Activated T-cell treated with anti-CD3 and anti-CD28 coated beads, Interleukin-2, amount 50 U/mL, for 4 hours (primary cell): ENCODE measurements around the gene MRPS30. TPM values are rescaled to one million over a fixed set of nuclear protein-coding genes. Genes with fewer than 3 reads are reported as not detected.
"Not testable (repeated sequence)": the region's sequence is repeated elsewhere in the genome, so short reads cannot be mapped to it uniquely, and the experiment has no call there.

Experiments used
- ATAC-seq, 2 donors: fragments of 200-7000 bp; cut with Tn5 transposase; one replicate each; pipeline ENCODE4 v1.10.0; 2021
- DNase-seq: peaks from one replicate; pipeline ENCODE4 v3.0.0-alpha.2; 2020
- H3K27me3 Mint-ChIP-seq: one replicate; pipeline ENCODE4 v1.8.0; 2021; ENCODE audit warnings: low read depth, mixed read lengths
- H3K36me3 Mint-ChIP-seq: one replicate; pipeline ENCODE4 v1.8.0; 2022; ENCODE audit warnings: mixed read lengths; ENCODE audit not compliant: insufficient read depth
- H3K4me1 Mint-ChIP-seq: one replicate; pipeline ENCODE4 v1.8.0; 2021; ENCODE audit warnings: low read depth, mixed read lengths
- H3K4me3 Mint-ChIP-seq: one replicate; pipeline ENCODE4 v1.8.0; 2021; ENCODE audit warnings: mild to moderate bottlenecking, moderate library complexity, mixed read lengths
- H3K9me3 Mint-ChIP-seq: one replicate; pipeline ENCODE4 v1.8.0; 2021; ENCODE audit warnings: mixed read lengths
- total RNA-seq, 3 donors: library from RNA; stranded (reverse); gene quantifications; one replicate each; pipeline ENCODE4 v1.2.1, GENCODE V29; 2021

Gene MRPS30
- 10 to 100 TPM; 72.6 to 85.8 (median 85.7) TPM for total RNA-seq

- peaks cover 25% of the 10 kb centered on the region for H3K4me1 Mint-ChIP-seq
- peaks cover 2% of the 10 kb centered on the region for H3K27me3 Mint-ChIP-seq
- ATAC-seq: peak; percentile 94 to 95
- peak; percentile 83 for DNase-seq
- H3K9me3 Mint-ChIP-seq: no peaks in the 10 kb centered on the region
- peaks cover 9% of the 10 kb centered on the region for H3K36me3 Mint-ChIP-seq
- peak within 1 kb of the TSS; percentile 97 for H3K4me3 Mint-ChIP-seq
Observed at GRCh38 chr5:44808435-44809214, at the start of gene MRPS30. MRPS30 (plus strand) TSS chr5:44808947; CDS start chr5:44808963, 16 bp downstream.

DNA sequence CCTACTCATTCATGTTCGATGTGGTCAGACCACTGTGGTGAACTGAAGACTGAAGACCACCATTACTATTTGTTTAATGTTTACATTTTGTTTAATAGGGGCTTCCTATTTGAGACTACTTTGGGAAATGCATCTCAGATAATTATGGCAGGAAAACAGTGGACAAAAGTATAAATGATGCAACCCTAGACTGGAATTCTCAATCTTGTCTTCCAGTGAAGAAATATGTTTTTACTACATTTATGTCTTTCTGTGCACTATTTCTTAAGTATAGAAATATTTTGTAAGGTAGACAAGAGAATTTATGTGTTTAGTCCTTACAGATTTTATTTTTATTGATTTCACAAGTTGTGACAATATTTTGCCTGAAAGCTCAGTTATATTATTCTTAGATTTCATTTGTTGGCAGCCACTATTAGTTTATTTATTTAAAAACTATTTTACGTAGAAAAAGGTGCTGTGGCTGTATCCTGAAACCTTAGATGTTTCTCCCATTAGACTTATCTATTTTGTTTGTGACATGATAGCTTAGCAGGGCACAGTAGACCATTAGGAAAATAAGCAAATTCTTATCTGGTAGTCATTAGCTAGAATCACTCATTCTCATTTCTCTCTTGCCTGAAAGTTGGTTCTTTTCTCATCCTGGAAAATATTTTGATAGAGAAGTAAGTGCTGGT, 39.4 kb upstream of the MRPS30 start:
- Mint-ChIP-seq H3K4me3 (no peak overlapping the region), H3K36me3 (no peaks in the 10 kb centered on the region), H3K27me3 (peaks cover 6% of the 10 kb centered on the region), H3K4me1 (no peaks in the 10 kb centered on the region), H3K9me3 (no peaks in the 10 kb centered on the region)
- DNase-seq: no peak
- ATAC-seq: no peak

GRCh38 chr5:44769877-44770209, 38.9 kb upstream of the MRPS30 start:
- H3K4me3 Mint-ChIP-seq: no peak overlapping the region
- H3K9me3 Mint-ChIP-seq: no peaks in the 10 kb centered on the region
- no peaks in the 10 kb centered on the region for H3K4me1 Mint-ChIP-seq
- ATAC-seq (no peak), DNase-seq (no peak)
- H3K36me3 Mint-ChIP-seq: no peaks in the 10 kb centered on the region
- H3K27me3 Mint-ChIP-seq: peaks cover 7% of the 10 kb centered on the region

- no peaks in the 10 kb centered on the region for H3K4me1 Mint-ChIP-seq
- no peak overlapping the region for H3K4me3 Mint-ChIP-seq
- ATAC-seq (no peak), DNase-seq (no peak)
- H3K36me3 Mint-ChIP-seq: no peaks in the 10 kb centered on the region
- H3K9me3 Mint-ChIP-seq: no peaks in the 10 kb centered on the region
- peaks cover 7% of the 10 kb centered on the region for H3K27me3 Mint-ChIP-seq
Observed at GRCh38 chr5:44770780-44771717, 37.7 kb upstream of the MRPS30 start.

GRCh38 chr5:44772397-44772796, 36.4 kb upstream of the MRPS30 start:
- not testable (repeated sequence) for H3K36me3 Mint-ChIP-seq, H3K27me3 Mint-ChIP-seq, H3K4me1 Mint-ChIP-seq, H3K4me3 Mint-ChIP-seq, DNase-seq, ATAC-seq, H3K9me3 Mint-ChIP-seq

DNA sequence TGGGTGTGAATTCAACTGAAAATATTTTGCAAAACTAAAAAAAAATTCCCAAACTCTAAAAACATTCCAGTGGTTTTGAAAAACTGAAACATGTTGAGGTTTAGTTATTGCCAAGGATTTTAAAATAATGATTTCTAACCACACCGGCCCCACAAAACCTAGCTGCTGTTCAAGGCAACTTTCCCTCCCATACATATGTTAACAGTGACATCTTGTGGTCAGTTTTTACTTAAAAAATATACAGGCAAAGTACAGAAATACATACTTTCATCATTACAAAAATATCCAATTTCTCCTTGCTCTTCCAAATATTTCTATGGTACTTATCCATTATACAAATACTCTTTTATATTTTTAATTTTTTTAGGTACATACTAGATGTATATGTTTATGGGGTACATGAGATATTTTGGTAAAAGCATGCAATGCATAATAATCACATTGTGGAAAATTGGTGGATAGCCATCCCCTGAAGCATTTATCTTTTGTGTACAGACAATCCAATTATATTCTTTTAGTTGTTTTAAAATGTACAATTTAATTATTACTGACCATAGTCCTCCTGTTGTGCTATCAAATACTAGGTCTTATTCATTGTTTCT, 34.4 kb upstream of the MRPS30 start:
- Mint-ChIP-seq H3K9me3 (no peaks in the 10 kb centered on the region), H3K27me3 (peaks cover 7% of the 10 kb centered on the region), H3K4me1 (no peaks in the 10 kb centered on the region), H3K36me3 (no peaks in the 10 kb centered on the region), H3K4me3 (no peak overlapping the region)
- ATAC-seq (no peak), DNase-seq (no peak)

DNA sequence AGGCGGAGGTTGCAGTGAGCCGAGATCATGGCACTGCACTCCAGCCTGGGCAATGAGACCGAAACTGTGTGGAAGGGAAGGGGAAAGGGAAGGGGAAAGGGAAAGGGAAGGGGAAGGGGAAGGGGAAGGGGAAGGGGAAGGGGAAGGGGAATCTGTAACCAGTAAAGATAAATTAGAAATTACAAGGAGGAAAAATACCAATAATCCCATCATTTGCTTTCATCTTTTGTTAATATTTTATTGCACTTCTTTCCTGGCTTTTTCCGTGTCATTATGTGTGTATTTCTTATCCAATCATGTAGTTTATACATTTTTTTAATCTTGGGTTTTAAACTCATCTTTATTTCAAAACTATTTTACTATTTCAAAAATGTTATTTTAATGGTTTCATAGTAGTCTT, 29.6 kb upstream of the MRPS30 start:
- H3K36me3 Mint-ChIP-seq: no peaks in the 10 kb centered on the region
- H3K4me1 Mint-ChIP-seq: no peaks in the 10 kb centered on the region
- ATAC-seq: no peak
- H3K9me3 Mint-ChIP-seq: no peaks in the 10 kb centered on the region
- no peak for DNase-seq
- H3K4me3 Mint-ChIP-seq: no peak overlapping the region
- H3K27me3 Mint-ChIP-seq: peaks cover 1% of the 10 kb centered on the region

GRCh38 chr5:44783634-44784315, 25.0 kb upstream of the MRPS30 start:
- H3K27me3 Mint-ChIP-seq: peaks cover under 1% of the 10 kb centered on the region
- peaks cover 7% of the 10 kb centered on the region for H3K9me3 Mint-ChIP-seq
- H3K4me3 Mint-ChIP-seq: no peak overlapping the region
- H3K36me3 Mint-ChIP-seq: no peaks in the 10 kb centered on the region
- DNase-seq (no peak), ATAC-seq (no peak)
- H3K4me1 Mint-ChIP-seq: no peaks in the 10 kb centered on the region

GRCh38 chr5:44787731-44788130, 21.0 kb upstream of the MRPS30 start:
- DNase-seq: no peak
- H3K4me3 Mint-ChIP-seq: no peak overlapping the region
- no peak for ATAC-seq
- H3K4me1 Mint-ChIP-seq: no peaks in the 10 kb centered on the region
- H3K27me3 Mint-ChIP-seq: peaks cover 5% of the 10 kb centered on the region
- H3K9me3 Mint-ChIP-seq: peaks cover 12% of the 10 kb centered on the region
- no peaks in the 10 kb centered on the region for H3K36me3 Mint-ChIP-seq

- H3K4me1 Mint-ChIP-seq, H3K27me3 Mint-ChIP-seq, ATAC-seq, H3K4me3 Mint-ChIP-seq, H3K36me3 Mint-ChIP-seq, DNase-seq: not testable (repeated sequence)
- peaks cover 24% of the 10 kb centered on the region for H3K9me3 Mint-ChIP-seq
Observed at GRCh38 chr5:44789372-44789995, 19.3 kb upstream of the MRPS30 start.

GRCh38 chr5:44792031-44792673, 16.6 kb upstream of the MRPS30 start:
- DNase-seq, ATAC-seq, H3K4me3 Mint-ChIP-seq, H3K36me3 Mint-ChIP-seq, H3K27me3 Mint-ChIP-seq, H3K4me1 Mint-ChIP-seq: not testable (repeated sequence)
- peaks cover 32% of the 10 kb centered on the region for H3K9me3 Mint-ChIP-seq

- no peaks in the 10 kb centered on the region for H3K36me3 Mint-ChIP-seq
- ATAC-seq: no peak
- H3K9me3 Mint-ChIP-seq: peaks cover 30% of the 10 kb centered on the region
- H3K4me3 Mint-ChIP-seq: no peak overlapping the region
- no peaks in the 10 kb centered on the region for H3K27me3 Mint-ChIP-seq
- no peaks in the 10 kb centered on the region for H3K4me1 Mint-ChIP-seq
- DNase-seq: no peak
Observed at GRCh38 chr5:44794371-44794770, 14.4 kb upstream of the MRPS30 start.

- no peak for ATAC-seq
Observed at GRCh38 chr5:44795496-44795895, 13.3 kb upstream of the MRPS30 start.

More at GRCh38 chr5:44795496-44795895, 13.3 kb upstream of the MRPS30 start:
- no peak for DNase-seq
- Mint-ChIP-seq H3K4me3 (no peak overlapping the region), H3K36me3 (no peaks in the 10 kb centered on the region), H3K9me3 (peaks cover 30% of the 10 kb centered on the region), H3K27me3 (no peaks in the 10 kb centered on the region), H3K4me1 (no peaks in the 10 kb centered on the region)
